Mesendoderm (in vitro differentiated cells): ENCODE data around the gene TGFBR3L.

Source experiments
- DNase-seq: peaks from one replicate; pipeline ENCODE4 v3.0.0; 2013
- H2AK5ac ChIP-seq: 2 replicates; pipeline ENCODE4 v1.6.1; 2013; ENCODE audit warnings: low read length, inconsistent platforms
- H2BK120ac ChIP-seq: 2 replicates; pipeline ENCODE4 v1.6.1; 2013; ENCODE audit warnings: low read depth, mild to moderate bottlenecking, low read length, moderate library complexity, mixed read lengths
- H2BK15ac ChIP-seq: replicated peaks from 2 replicates; pipeline ENCODE4 v1.6.1; 2013; ENCODE audit warnings: low read depth, mild to moderate bottlenecking, moderate library complexity
- H2BK5ac ChIP-seq: 2 replicates; pipeline ENCODE4 v1.6.1; 2013; ENCODE audit warnings: low read length, inconsistent platforms
- H3K18ac ChIP-seq: 2 replicates; pipeline ENCODE4 v1.6.1; 2013; ENCODE audit warnings: mild to moderate bottlenecking, low read length, mixed read lengths
- H3K23ac ChIP-seq: one replicate; pipeline ENCODE4 v1.6.1; 2013; ENCODE audit warnings: low read length
- H3K27ac ChIP-seq: 2 replicates; pipeline ENCODE4 v1.5.1; 2013; ENCODE audit warnings: low read depth, mild to moderate bottlenecking, inconsistent platforms, low read length, moderate library complexity
- H3K27me3 ChIP-seq: 2 replicates; pipeline ENCODE4 v1.6.1; 2013; ENCODE audit warnings: low read length, control low read depth, mild to moderate bottlenecking, inconsistent platforms; ENCODE audit not compliant: insufficient read depth, poor library complexity
- H3K36me3 ChIP-seq: 2 replicates; pipeline ENCODE4 v1.6.1; 2013; ENCODE audit warnings: low read length, inconsistent platforms; ENCODE audit not compliant: control insufficient read depth, insufficient read depth
- H3K4ac ChIP-seq: one replicate; pipeline ENCODE4 v1.6.1; 2013; ENCODE audit warnings: low read depth, mild to moderate bottlenecking, low read length, moderate library complexity
- H3K4me1 ChIP-seq: 2 replicates; pipeline ENCODE4 v1.6.1; 2013; ENCODE audit warnings: low read depth, low read length, inconsistent platforms; ENCODE audit not compliant: control insufficient read depth
- H3K4me2 ChIP-seq: 2 replicates; pipeline ENCODE4 v1.6.1; 2013; ENCODE audit warnings: low read length
- H3K4me3 ChIP-seq: 2 replicates; pipeline ENCODE4 v1.5.1; 2013; ENCODE audit warnings: mild to moderate bottlenecking, low read length
- H3K56ac ChIP-seq: one replicate; pipeline ENCODE4 v1.6.1; 2013; ENCODE audit warnings: low read length
- H3K79me1 ChIP-seq: 2 replicates; pipeline ENCODE4 v1.6.1; 2013; ENCODE audit warnings: low read length, inconsistent platforms
- H3K79me2 ChIP-seq: 2 replicates; pipeline ENCODE4 v1.6.1; 2013; ENCODE audit warnings: mild to moderate bottlenecking, low read length; ENCODE audit not compliant: control insufficient read depth, insufficient read depth
- H3K9ac ChIP-seq: 2 replicates; pipeline ENCODE4 v1.6.1; 2013; ENCODE audit warnings: low read length, inconsistent platforms
- H4K5ac ChIP-seq: one replicate; pipeline ENCODE4 v1.6.1; 2013; ENCODE audit warnings: low read length
- H4K8ac ChIP-seq: one replicate; pipeline ENCODE4 v1.6.1; 2013; ENCODE audit warnings: low read depth, mild to moderate bottlenecking, control low read depth, low read length, moderate library complexity
- WGBS: extraction: QIAGEN DNeasy Blood & Tissue Kit; methylation state at CpG from one replicate; pipeline ENCODE4 v1.1.7; 2013; ENCODE audit warnings: low lambda C conversion rate, missing lambda C conversion rate; ENCODE audit not compliant: insufficient coverage; ENCODE audit errors: extremely low coverage; 5-methylcytosine and 5-hydroxymethylcytosine counted together

The TGFBR3L gene

DNA sequence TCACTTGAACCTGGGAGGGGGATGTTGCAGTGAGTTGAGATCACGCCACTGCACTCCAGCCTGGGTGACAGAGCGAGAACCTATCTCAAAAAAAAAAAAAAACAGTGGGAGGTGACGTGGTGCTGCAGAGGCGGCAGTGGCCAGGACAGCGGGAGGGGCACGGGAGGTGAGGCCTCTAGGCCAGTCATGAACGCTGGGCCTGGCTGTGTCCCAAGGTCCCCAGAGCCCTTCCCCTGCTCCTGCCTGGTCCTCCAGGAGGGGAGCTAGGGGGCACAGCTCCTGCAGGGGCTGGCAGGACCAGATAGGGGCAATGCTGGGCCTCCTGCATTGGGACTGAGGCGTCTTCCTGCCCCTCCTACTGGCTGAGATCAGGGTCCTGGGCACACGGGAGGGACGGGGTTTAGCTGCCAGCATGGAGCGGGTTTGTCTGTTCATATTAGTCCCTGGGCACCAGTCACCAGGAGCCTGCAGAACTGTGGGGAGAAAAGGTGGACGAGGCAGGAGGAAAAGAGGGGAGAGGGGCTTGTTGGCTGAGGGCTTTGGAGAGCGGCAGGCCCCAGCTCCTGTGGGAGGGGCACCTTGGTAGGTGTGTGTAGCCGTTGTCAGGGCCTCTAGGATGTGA is 6.4 kb upstream of the TGFBR3L start:
- peaks cover 2% of the 10 kb centered on the region for H3K4me1 ChIP-seq

DNA sequence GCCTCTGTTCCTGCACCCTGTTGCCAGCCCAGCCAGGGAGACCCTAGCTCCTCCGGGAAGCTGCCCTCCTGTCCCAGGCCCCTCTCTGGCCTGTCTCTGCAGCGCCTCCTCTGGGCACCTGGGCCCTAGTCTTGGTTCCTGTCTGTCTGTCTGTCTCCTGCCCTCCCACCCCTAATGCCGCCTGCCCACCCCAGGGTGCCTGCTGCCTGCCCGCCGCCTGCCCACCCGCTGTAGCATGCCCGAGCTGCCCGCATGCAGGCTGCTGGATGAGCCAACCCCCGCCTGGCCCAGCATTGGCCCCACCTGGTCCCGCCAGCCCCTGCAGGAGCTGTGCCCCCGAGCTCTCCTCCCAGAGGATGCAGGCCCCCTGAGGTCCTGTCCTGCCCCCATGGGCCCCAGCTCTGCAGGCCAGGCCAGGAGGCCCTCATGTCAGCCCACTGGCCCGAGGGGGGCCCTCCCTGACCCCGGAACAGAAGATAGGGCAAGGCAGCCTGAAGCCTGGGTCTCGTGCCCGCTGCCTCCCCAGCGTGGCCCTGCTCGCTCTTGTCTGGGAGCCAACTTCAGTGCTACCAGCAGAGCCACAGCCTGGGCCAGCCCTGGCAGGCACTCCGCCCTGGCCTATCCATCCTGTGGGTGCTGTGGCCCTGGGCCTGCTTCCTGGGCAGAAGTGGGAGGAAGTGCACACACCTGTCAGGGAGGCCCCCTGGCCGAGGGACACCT is 5.7 kb upstream of the TGFBR3L start:
- no peak overlapping the region for H4K8ac ChIP-seq
- DNase-seq, result no peak
- no peak overlapping the region for H3K23ac ChIP-seq
- no CpG with 5 or more reads among the region's 19 CpGs for WGBS
- no peak overlapping the region for H2BK5ac ChIP-seq
- H3K56ac ChIP-seq, result no peak overlapping the region
- H3K36me3 ChIP-seq, result peaks cover 3% of the 10 kb centered on the region
- no peak overlapping the region for H2BK15ac ChIP-seq
- no peak overlapping the region for H3K18ac ChIP-seq
- H3K79me1 ChIP-seq, result peaks cover 16% of the 10 kb centered on the region
- no peaks in the 10 kb centered on the region for H3K27me3 ChIP-seq
- no peak overlapping the region for H3K4me3 ChIP-seq
- peaks cover 11% of the 10 kb centered on the region for H3K79me2 ChIP-seq
- no peak overlapping the region for H2AK5ac ChIP-seq
- H2BK120ac ChIP-seq, result no peak overlapping the region
- H3K9ac ChIP-seq, result no peak overlapping the region
- H4K5ac ChIP-seq, result no peak overlapping the region
- H3K4ac ChIP-seq, result no peak overlapping the region
- no peak overlapping the region for H3K4me2 ChIP-seq
- peaks cover 2% of the 10 kb centered on the region for H3K4me1 ChIP-seq
- no peak overlapping the region for H3K27ac ChIP-seq

More for the DNA sequence above, 6.4 kb upstream of the TGFBR3L start:
- no peak overlapping the region for H3K4me3 ChIP-seq
- H4K5ac ChIP-seq, result no peak overlapping the region
- no peak overlapping the region for H2BK15ac ChIP-seq
- H3K27me3 ChIP-seq, result no peaks in the 10 kb centered on the region
- H3K79me1 ChIP-seq, result peaks cover 16% of the 10 kb centered on the region
- DNase-seq, result no peak
- H2AK5ac ChIP-seq, result no peak overlapping the region
- H3K18ac ChIP-seq, result no peak overlapping the region
- peaks cover 11% of the 10 kb centered on the region for H3K79me2 ChIP-seq
- H3K27ac ChIP-seq, result no peak overlapping the region
- H3K36me3 ChIP-seq, result peaks cover 3% of the 10 kb centered on the region
- no peak overlapping the region for H3K4ac ChIP-seq
- no CpG with 5 or more reads among the region's 14 CpGs for WGBS
- no peak overlapping the region for H3K23ac ChIP-seq
- H3K9ac ChIP-seq, result no peak overlapping the region
- no peak overlapping the region for H2BK120ac ChIP-seq
- no peak overlapping the region for H3K4me2 ChIP-seq
- H2BK5ac ChIP-seq, result no peak overlapping the region
- no peak overlapping the region for H4K8ac ChIP-seq
- H3K56ac ChIP-seq, result no peak overlapping the region

DNA sequence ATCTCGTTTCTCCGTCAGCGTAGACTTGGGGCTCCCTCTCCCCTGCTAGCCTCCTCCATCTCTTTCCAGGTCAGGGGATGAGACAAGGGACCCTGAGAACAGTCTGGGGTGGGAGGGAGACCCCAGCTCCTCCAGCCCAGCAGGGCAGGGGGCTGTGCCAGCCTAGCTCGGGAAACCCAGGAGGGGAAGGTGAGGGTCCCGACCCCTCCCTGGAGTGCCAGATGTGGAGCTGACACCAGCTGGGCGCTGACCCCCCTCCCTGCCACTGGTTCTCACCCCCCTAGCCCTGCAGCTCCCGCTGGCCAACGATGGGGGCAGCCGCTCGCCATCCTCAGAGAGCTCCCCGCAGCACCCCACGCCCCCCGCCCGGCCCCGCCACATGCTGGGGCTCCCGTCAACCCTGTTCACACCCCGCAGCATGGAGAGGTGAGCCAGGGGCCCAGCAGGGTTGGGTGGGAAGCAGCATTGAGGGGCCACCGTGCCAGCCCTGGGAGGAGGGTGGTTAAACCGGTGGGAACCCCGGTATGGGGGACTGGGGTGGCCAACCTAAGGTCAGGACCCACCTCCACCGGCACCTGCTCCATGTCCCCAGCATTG is 5.1 kb upstream of the TGFBR3L start:
- H3K79me1 ChIP-seq, result peaks cover 12% of the 10 kb centered on the region

DNA sequence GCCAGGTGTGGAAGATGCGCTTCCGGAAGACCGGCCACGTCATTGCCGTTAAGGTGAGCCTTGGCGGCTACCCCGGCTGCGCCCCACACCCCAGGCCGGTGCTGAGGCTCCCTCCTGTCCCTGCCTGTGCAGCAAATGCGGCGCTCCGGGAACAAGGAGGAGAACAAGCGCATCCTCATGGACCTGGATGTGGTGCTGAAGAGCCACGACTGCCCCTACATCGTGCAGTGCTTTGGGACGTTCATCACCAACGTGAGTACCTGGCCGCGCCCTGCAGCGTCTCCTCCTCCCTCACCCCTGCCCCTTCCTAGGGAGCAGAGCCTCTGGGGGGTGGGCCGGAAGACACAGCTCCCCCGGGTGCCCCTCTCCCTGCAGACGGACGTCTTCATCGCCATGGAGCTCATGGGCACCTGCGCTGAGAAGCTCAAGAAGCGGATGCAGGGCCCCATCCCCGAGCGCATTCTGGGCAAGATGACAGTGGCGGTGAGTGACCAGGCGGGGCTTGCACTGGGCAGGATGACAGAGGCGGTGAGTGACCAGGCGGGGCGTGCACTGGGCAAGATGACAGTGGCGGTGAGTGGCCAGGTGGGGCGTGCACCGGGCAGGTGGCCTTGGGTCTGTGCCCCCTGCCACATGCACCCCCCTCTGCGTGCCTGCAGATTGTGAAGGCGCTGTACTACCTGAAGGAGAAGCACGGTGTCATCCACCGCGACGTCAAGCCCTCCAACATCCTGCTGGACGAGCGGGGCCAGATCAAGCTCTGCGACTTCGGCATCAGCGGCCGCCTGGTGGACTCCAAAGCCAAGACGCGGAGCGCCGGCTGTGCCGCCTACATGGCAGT is 4.1 kb upstream of the TGFBR3L start:
- Histone ChIP-seq H3K23ac (no peak overlapping the region), H3K4me2 (no peak overlapping the region), H4K8ac (no peak overlapping the region), H3K79me2 (no peaks in the 10 kb centered on the region), H3K79me1 (peaks cover 5% of the 10 kb centered on the region), H3K4me1 (no peaks in the 10 kb centered on the region), H3K27me3 (peaks cover 2% of the 10 kb centered on the region), H3K4me3 (no peak overlapping the region), H3K4ac (no peak overlapping the region), H2BK5ac (no peak overlapping the region), H2AK5ac (no peak overlapping the region), H4K5ac (no peak overlapping the region), H3K36me3 (peaks cover 3% of the 10 kb centered on the region), H3K27ac (no peak overlapping the region), H2BK15ac (no peak overlapping the region), H2BK120ac (no peak overlapping the region), H3K9ac (no peak overlapping the region), H3K56ac (no peak overlapping the region), H3K18ac (no peak overlapping the region)
- WGBS, result no CpG with 5 or more reads among the region's 54 CpGs
- no peak for DNase-seq

More for the DNA sequence above, 5.1 kb upstream of the TGFBR3L start:
- Histone ChIP-seq H2BK120ac (no peak overlapping the region), H3K4me1 (peaks cover 2% of the 10 kb centered on the region), H3K9ac (no peak overlapping the region), H3K4me3 (no peak overlapping the region), H3K18ac (no peak overlapping the region), H4K5ac (no peak overlapping the region), H3K56ac (no peak overlapping the region), H2BK5ac (no peak overlapping the region), H2AK5ac (no peak overlapping the region), H3K27me3 (no peaks in the 10 kb centered on the region), H3K36me3 (peaks cover 3% of the 10 kb centered on the region), H3K79me2 (peaks cover 7% of the 10 kb centered on the region), H3K27ac (no peak overlapping the region), H3K23ac (no peak overlapping the region), H3K4ac (no peak overlapping the region), H2BK15ac (no peak overlapping the region), H4K8ac (no peak overlapping the region), H3K4me2 (no peak overlapping the region)
- DNase-seq, result no peak
- no CpG with 5 or more reads among the region's 21 CpGs for WGBS

DNA sequence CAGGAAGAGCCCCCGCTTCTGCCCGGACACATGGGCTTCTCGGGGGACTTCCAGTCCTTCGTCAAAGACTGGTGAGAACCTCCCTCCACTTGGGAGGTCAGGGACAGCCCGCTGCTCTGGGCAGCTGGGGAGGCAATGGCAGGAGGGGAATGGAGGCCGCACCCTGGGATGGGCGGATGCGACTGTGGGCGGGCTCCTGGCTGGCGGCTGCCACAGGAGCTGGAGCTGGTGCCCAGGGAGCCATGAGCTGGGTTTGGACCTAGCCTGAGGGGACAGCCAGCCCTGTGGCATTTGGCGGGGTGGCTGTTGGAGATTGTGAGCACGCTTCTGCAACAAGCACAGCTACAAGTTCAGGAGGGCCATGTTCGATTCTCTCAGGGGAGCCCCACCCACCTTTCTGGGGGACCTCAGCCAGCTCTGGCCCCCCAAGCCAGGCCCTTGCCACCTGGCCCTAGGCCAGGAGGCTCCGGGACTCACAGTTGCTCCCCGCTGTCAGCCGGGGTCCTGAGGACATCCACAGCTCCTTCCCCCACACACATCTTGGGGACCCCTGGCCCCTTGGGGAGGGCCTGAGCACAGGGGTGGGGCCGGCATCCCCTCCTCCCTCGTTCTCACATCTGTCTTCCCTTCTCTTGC is 3.0 kb upstream of the TGFBR3L start:
- WGBS, result no CpG with 5 or more reads among the region's 18 CpGs
- Histone ChIP-seq H3K4me1 (no peaks in the 10 kb centered on the region), H3K79me2 (no peaks in the 10 kb centered on the region), H3K4ac (no peak overlapping the region), H2BK15ac (no peak overlapping the region), H2AK5ac (no peak overlapping the region), H2BK120ac (no peak overlapping the region), H3K27ac (no peak overlapping the region), H3K79me1 (peaks cover 4% of the 10 kb centered on the region), H3K18ac (no peak overlapping the region), H3K27me3 (peaks cover 12% of the 10 kb centered on the region), H3K4me3 (no peak overlapping the region), H3K9ac (no peak overlapping the region), H3K36me3 (peaks cover 3% of the 10 kb centered on the region), H3K23ac (no peak overlapping the region), H2BK5ac (no peak overlapping the region), H3K56ac (no peak overlapping the region), H4K8ac (no peak overlapping the region), H4K5ac (no peak overlapping the region), H3K4me2 (no peak overlapping the region)
- no peak for DNase-seq
